Fibroblast of villous mesenchyme (primary cell): ENCODE results near the gene DAB1. TPM values are rescaled to one million over a fixed set of nuclear protein-coding genes. Genes with fewer than 3 reads are reported as not detected.
A peak's percentile ranks its signal among the peaks of the same experiment; 100 is the strongest.

Experiments used
- DNase-seq: peaks from one replicate; pipeline ENCODE4 v3.0.0-alpha.2; 2010; ENCODE audit warnings: low read depth
- H3K4me3 ChIP-seq: 2 replicates; pipeline ENCODE4 v1.5.1; 2011; ENCODE audit warnings: low read depth, mild to moderate bottlenecking, low read length
- CTCF ChIP-seq: IDR thresholded peaks from 2 replicates; pipeline ENCODE4 v1.5.1; 2012; ENCODE audit warnings: low read depth, mild to moderate bottlenecking, low read length; ENCODE audit not compliant: insufficient read depth
- total RNA-seq: library from RNA; depleted of rRNA; stranded (reverse); fragments of >200 nt; gene quantifications from 2 replicates; pipeline ENCODE4 v1.2.3, GENCODE V29; 2012

DAB1 gene
- total RNA-seq, 1 donor = not detected

- no peak overlapping the region for H3K4me3 ChIP-seq
- TF ChIP-seq CTCF = no peak
- no peak for DNase-seq
These were observed 454.9 kb downstream of the DAB1 start for GRCh38 chr1:56968878-56969495.

- H3K4me3 ChIP-seq = no peak overlapping the region
- peak; percentile 2 for DNase-seq
These were observed 455.7 kb downstream of the DAB1 start for GRCh38 chr1:56967900-56968832.

DNA sequence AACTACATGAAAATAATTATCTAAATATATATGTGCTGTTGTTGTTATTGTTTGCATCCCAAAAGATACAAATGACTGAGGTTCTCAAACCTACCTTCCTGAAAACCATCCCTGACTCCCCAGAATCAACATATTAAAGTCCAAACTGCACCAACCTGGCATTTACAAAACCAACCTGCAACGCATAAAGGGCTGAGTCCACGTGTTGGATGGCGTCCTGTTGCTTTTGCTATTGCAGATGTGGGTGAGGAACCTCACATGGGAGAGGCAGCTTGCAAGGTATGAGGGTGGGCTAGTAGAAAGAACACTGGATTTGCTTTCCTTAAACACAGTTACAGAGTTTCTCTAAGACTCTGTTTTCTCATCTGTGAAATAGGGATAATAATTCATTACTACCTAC, 456.5 kb downstream of the DAB1 start:
- TF ChIP-seq CTCF = no peak

More at GRCh38 chr1:56967900-56968832, 455.7 kb downstream of the DAB1 start:
- peak; percentile 45 for TF ChIP-seq CTCF

GRCh38 chr1:56966698-56966999, 457.2 kb downstream of the DAB1 start:
- H3K4me3 ChIP-seq = no peak overlapping the region
- DNase-seq = no peak
- no peak for TF ChIP-seq CTCF

More for the DNA sequence above, 456.5 kb downstream of the DAB1 start:
- no peak for DNase-seq
- H3K4me3 ChIP-seq = no peak overlapping the region

DNA sequence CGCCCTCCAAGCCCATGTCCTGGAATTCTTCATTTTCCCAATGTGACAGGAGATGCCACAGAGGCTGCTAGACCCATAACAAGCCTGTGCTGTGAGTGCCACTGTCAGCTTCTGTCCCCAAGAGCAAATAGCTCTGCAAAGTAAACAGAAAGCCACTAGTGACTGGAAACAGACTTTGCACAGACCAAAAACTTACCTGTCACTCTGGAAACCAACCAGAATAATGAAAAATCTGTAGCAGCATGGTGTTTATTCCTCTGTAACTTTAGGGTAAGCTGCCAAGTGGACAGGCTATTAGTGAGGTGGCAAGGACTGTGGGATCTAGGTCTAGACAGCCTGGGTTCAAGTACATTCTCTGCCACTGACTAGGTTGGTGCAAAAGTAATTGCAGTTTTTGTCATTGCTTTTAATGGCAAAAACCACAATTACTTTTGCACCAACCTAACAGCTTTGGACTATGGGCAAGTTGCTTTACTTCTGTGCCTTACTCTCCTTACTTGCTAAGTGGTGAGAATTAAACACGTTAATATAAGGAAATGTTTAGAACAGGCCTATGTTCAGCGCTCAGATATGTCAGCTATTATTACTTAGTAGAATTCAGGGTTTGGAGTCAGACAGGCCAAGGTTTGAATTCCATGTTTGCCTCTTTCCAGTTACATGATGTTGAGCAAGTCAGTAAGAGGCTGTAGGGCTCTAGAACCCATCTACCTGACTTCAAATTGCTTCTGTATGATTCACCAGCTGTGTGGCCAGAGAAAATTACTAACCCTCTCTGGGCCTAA, 457.8 kb downstream of the DAB1 start, which contains the start of gene C8B:
Gene C8B (minus strand): TSS at position 100 of the 782 bp plus-strand sequence. CDS start 67 bp downstream, at position 33.
- no peak for TF ChIP-seq CTCF
- no peak within 1 kb of the TSS for H3K4me3 ChIP-seq
- no peak for DNase-seq

GRCh38 chr1:56965191-56965590, 458.7 kb downstream of the DAB1 start:
- no peak for DNase-seq
- no peak for TF ChIP-seq CTCF

More at GRCh38 chr1:56965191-56965590, 458.7 kb downstream of the DAB1 start:
- no peak overlapping the region for H3K4me3 ChIP-seq
